Camera-type eye (tissue), 1 donor: ENCODE data around the gene ACTL8. TPM values are rescaled to one million over a fixed set of nuclear protein-coding genes. Genes with fewer than 3 reads are reported as not detected.

ENCODE experiments used
- total RNA-seq: library from RNA; depleted of rRNA; stranded (reverse); fragments of >200 nt; gene quantifications from one replicate; pipeline ENCODE4 v1.2.3, GENCODE V29; 2014

Gene ACTL8, protein sequence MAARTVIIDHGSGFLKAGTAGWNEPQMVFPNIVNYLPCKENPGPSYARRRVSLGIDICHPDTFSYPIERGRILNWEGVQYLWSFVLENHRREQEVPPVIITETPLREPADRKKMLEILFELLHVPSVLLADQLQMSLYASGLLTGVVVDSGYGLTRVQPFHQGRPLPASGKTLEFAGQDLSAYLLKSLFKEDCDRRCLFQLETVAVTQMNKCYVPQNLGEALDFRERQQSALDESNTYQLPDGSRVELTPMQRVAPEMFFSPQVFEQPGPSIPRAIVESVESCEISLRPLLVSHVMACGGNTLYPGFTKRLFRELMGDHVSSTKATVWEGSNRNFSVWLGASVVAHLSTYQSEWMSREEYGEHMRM
- not detected for total RNA-seq

DNA sequence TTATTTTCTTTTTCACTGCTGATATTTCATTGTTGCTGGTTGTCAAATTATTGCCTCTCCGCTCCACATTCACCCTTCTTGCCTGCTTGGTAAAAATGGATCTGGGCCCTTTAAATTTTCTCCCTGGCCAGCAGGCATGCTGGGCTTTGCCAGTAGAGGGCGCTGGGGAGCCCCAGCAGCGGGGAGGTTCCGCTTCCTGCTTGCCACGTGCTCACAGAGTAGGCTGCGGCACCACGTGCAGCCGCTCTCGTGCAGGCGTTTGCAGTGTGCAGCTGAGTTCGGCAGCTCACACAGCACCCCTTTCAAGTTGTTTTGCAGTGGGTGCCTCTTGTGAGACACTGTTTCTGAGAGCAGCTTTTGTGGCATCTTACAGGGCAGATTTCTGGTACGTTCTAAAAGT is at the start of gene ACTL8:
ACTL8 (plus strand) TSS at position 214 of the 400 bp plus-strand sequence. CDS start 67,676 bp downstream, outside the sequence.

Other genes starting within 250 kb of the ACTL8 start
- gene ARHGEF10L, start 215.6 kb upstream of the ACTL8 start, total RNA-seq, result 52.7 TPM